Pulmonary artery endothelial cell (primary cell): ENCODE results near the gene HOXB7. TPM values are rescaled to one million over a fixed set of nuclear protein-coding genes. Genes with fewer than 3 reads are reported as not detected.

ENCODE experiments used
- DNase-seq: peaks from one replicate; pipeline ENCODE4 v3.0.0-alpha.2; 2011; ENCODE audit warnings: low read depth, low spot score
- total RNA-seq: library from RNA; depleted of rRNA; stranded (reverse); fragments of >200 nt; gene quantifications from 2 replicates; pipeline ENCODE4 v1.2.3, GENCODE V29; 2014

The HOXB7 gene
- 0.11 and 0.59 TPM in 2 replicates for total RNA-seq

- no peak for DNase-seq
These were observed at the start of gene HOXB7 for GRCh38 chr17:48610282-48611211. TSS of gene HOXB7 (minus strand) at chr17:48611017. CDS start at chr17:48610918, 99 bp downstream.

GRCh38 chr17:48655913-48656312 lies 45.1 kb upstream of the HOXB7 start:
- no peak for DNase-seq

- DNase-seq: no peak
These were observed 38.9 kb upstream of the HOXB7 start for GRCh38 chr17:48649741-48650140.

GRCh38 chr17:48647963-48648245 lies 37.1 kb upstream of the HOXB7 start:
- DNase-seq: no peak

GRCh38 chr17:48647103-48647962 lies 36.5 kb upstream of the HOXB7 start:
- DNase-seq: no peak

GRCh38 chr17:48646183-48647102 lies 35.6 kb upstream of the HOXB7 start:
- DNase-seq: no peak

GRCh38 chr17:48645639-48646182 lies 34.9 kb upstream of the HOXB7 start:
- no peak for DNase-seq

- no peak for DNase-seq
These were observed 34.2 kb upstream of the HOXB7 start for GRCh38 chr17:48644910-48645557.

GRCh38 chr17:48644159-48644558 lies 33.3 kb upstream of the HOXB7 start:
- DNase-seq: no peak

GRCh38 chr17:48643697-48644012 lies 32.8 kb upstream of the HOXB7 start:
- DNase-seq: no peak

GRCh38 chr17:48642843-48643696 lies 32.3 kb upstream of the HOXB7 start:
- DNase-seq: no peak

- DNase-seq: no peak
These were observed 31.4 kb upstream of the HOXB7 start for GRCh38 chr17:48642059-48642842.

- no peak for DNase-seq
These were observed 30.8 kb upstream of the HOXB7 start for GRCh38 chr17:48641541-48642058.

GRCh38 chr17:48640858-48641180 lies 30.0 kb upstream of the HOXB7 start:
- no peak for DNase-seq

GRCh38 chr17:48639982-48640857 lies 29.4 kb upstream of the HOXB7 start:
- no peak for DNase-seq

- no peak for DNase-seq
These were observed 28.3 kb upstream of the HOXB7 start for GRCh38 chr17:48639136-48639535.

GRCh38 chr17:48637323-48638260 lies 26.8 kb upstream of the HOXB7 start:
- no peak for DNase-seq
